Activated B cell treated with CpG ODN at 0.5 μM for 24 hours (primary cell): ENCODE measurements around the gene ITGAE. TPM values are rescaled to one million over a fixed set of nuclear protein-coding genes. Genes with fewer than 3 reads are reported as not detected.

Experiments
- ATAC-seq: fragments of 200-7000 bp; cut with Tn5 transposase; one replicate; pipeline ENCODE4 v1.10.0; 2021; ENCODE audit warnings: low read depth, mild to moderate bottlenecking, moderate library complexity
- CTCF ChIA-PET: fragments of 350-600 bp; sonication (Branson Sonifier 250); formaldehyde crosslinking; loops from one replicate; lab custom pipeline; 2021; ENCODE audit warnings: antibody characterized with exemption; lab: Charles Lee
- POLR2A ChIA-PET: fragments of 350-600 bp; sonication (Branson Sonifier 250); formaldehyde crosslinking; loops from one replicate; lab custom pipeline; 2021; ENCODE audit warnings: antibody characterized with exemption; lab: Charles Lee
- DNase-seq: peaks from one replicate; pipeline ENCODE4 v3.0.0; 2022
- H3K27ac Mint-ChIP-seq: one replicate; pipeline ENCODE4 v1.8.0; 2020; ENCODE audit warnings: mixed read lengths
- H3K27me3 Mint-ChIP-seq: one replicate; pipeline ENCODE4 v1.8.0; 2021; ENCODE audit warnings: mixed read lengths
- H3K36me3 Mint-ChIP-seq: one replicate; pipeline ENCODE4 v1.8.0; 2021; ENCODE audit warnings: low read depth, mixed read lengths
- H3K4me1 Mint-ChIP-seq: one replicate; pipeline ENCODE4 v1.8.0; 2021; ENCODE audit warnings: mixed read lengths
- H3K4me3 Mint-ChIP-seq: one replicate; pipeline ENCODE4 v1.8.0; 2020; ENCODE audit warnings: mild to moderate bottlenecking, mixed read lengths
- H3K9me3 Mint-ChIP-seq: one replicate; pipeline ENCODE4 v1.8.0; 2020; ENCODE audit warnings: mixed read lengths
- CTCF ChIP-seq: fragments of 200-600 bp; IDR thresholded peaks from one replicate; pipeline ENCODE4 v1.8.0; 2022; ENCODE audit warnings: antibody characterized with exemption, mild to moderate bottlenecking
- intact Hi-C: fragments of 100-400 bp; cut with micrococcal nuclease; formaldehyde crosslinking; loops from one replicate; pipeline ENCODE4 v1.15.1; 2024
- total RNA-seq: library from RNA; stranded (reverse); gene quantifications from 2 replicates; pipeline ENCODE4 v1.2.3, GENCODE V29; 2022

Gene ITGAE
- total RNA-seq, 1 donor from 2014 or later = 45.3 TPM

- ATAC-seq (no peak), DNase-seq (no peak)
- Mint-ChIP-seq H3K9me3 (no peaks in the 10 kb centered on the region), H3K36me3 (peaks cover 74% of the 10 kb centered on the region), H3K27me3 (no peaks in the 10 kb centered on the region), H3K4me1 (peaks cover 29% of the 10 kb centered on the region), H3K4me3 (peak overlapping the region; percentile 7), H3K27ac (peak overlapping the region; percentile 65)
- intact Hi-C loops = loop anchor here (2.0 kb wide), 2 partner anchors 13 to 53 kb away; no protein-coding TSS in a partner anchor
- ChIA-PET POLR2A (interaction anchor here (0.6 to 0.9 kb wide), 2 partner anchors 14 to 71 kb away, joined by 4 to 5 read pairs; no protein-coding TSS in a partner anchor), CTCF (interaction anchor here (1.3 to 4.2 kb wide), 4 partner anchors 9 to 80 kb away, joined by 4 to 32 read pairs (median 15); no protein-coding TSS in a partner anchor)
- TF ChIP-seq CTCF = no peak
Observed at GRCh38 chr17:3817851-3818605, 17.0 kb upstream of the ITGAE start.

- peaks cover 36% of the 10 kb centered on the region for H3K4me1 Mint-ChIP-seq
- intact Hi-C loops = loop anchor here (2.0 kb wide), 1 partner anchor 51 kb away; no protein-coding TSS in a partner anchor
- H3K9me3 Mint-ChIP-seq = no peaks in the 10 kb centered on the region
- peaks cover 72% of the 10 kb centered on the region for H3K36me3 Mint-ChIP-seq
- CTCF ChIA-PET = interaction anchor here (0.8 to 4.2 kb wide), 2 partner anchors 12 to 78 kb away, joined by 3 to 32 read pairs; no protein-coding TSS in a partner anchor
- H3K27me3 Mint-ChIP-seq = no peaks in the 10 kb centered on the region
- TF ChIP-seq CTCF = no peak
- POLR2A ChIA-PET = interaction anchor here (1.2 kb wide), 1 partner anchor 9 kb away, joined by 5 read pairs; no protein-coding TSS in a partner anchor
- no peak for ATAC-seq
- H3K27ac Mint-ChIP-seq = peak overlapping the region; percentile 18
- DNase-seq = no peak
- H3K4me3 Mint-ChIP-seq = no peak overlapping the region
Observed at GRCh38 chr17:3815925-3816324, 14.9 kb upstream of the ITGAE start.

GRCh38 chr17:3815122-3815521, 14.1 kb upstream of the ITGAE start:
- TF ChIP-seq CTCF = no peak
- no peak overlapping the region for H3K4me3 Mint-ChIP-seq
- H3K9me3 Mint-ChIP-seq = no peaks in the 10 kb centered on the region
- no peak for ATAC-seq
- peaks cover 44% of the 10 kb centered on the region for H3K4me1 Mint-ChIP-seq
- no peaks in the 10 kb centered on the region for H3K27me3 Mint-ChIP-seq
- DNase-seq = no peak
- ChIA-PET CTCF (interaction anchor here (0.8 to 4.2 kb wide), 2 partner anchors 13 to 77 kb away, joined by 3 to 32 read pairs; no protein-coding TSS in a partner anchor), POLR2A (no interaction called here)
- intact Hi-C loops = no loop called here
- peaks cover 70% of the 10 kb centered on the region for H3K36me3 Mint-ChIP-seq
- H3K27ac Mint-ChIP-seq = peak overlapping the region; percentile 63

- DNase-seq (no peak), ATAC-seq (no peak)
- Mint-ChIP-seq H3K36me3 (peaks cover 71% of the 10 kb centered on the region), H3K4me1 (peaks cover 49% of the 10 kb centered on the region), H3K9me3 (no peaks in the 10 kb centered on the region), H3K27me3 (no peaks in the 10 kb centered on the region), H3K4me3 (no peak overlapping the region), H3K27ac (no peak overlapping the region)
- no peak for TF ChIP-seq CTCF
- intact Hi-C loops = no loop called here
- ChIA-PET POLR2A (no interaction called here), CTCF (interaction anchor here (4.2 kb wide), 1 partner anchor 76 kb away, joined by 32 read pairs; no protein-coding TSS in a partner anchor)
Observed at GRCh38 chr17:3814361-3814760, 13.4 kb upstream of the ITGAE start.

GRCh38 chr17:3813171-3813570, 12.2 kb upstream of the ITGAE start:
- CTCF ChIA-PET = interaction anchor here (2.2 kb wide), 1 partner anchor 76 kb away, joined by 11 read pairs; no protein-coding TSS in a partner anchor
- DNase-seq = no peak
- Mint-ChIP-seq H3K27me3 (no peaks in the 10 kb centered on the region), H3K9me3 (no peaks in the 10 kb centered on the region), H3K4me1 (peaks cover 47% of the 10 kb centered on the region), H3K4me3 (no peak overlapping the region), H3K36me3 (peaks cover 67% of the 10 kb centered on the region), H3K27ac (no peak overlapping the region)
- POLR2A ChIA-PET = interaction anchor here (0.8 kb wide), 1 partner anchor 17 kb away, joined by 3 read pairs; no protein-coding TSS in a partner anchor
- no peak for ATAC-seq
- intact Hi-C loops = no loop called here
- no peak for TF ChIP-seq CTCF
